Ishikawa (cell line): ENCODE measurements around the gene SYNPR.

ENCODE experiments used
- CEBPB ChIP-seq: IDR thresholded peaks from 2 replicates; pipeline ENCODE4 v1.6.1; 2012
- CREB1 ChIP-seq: IDR thresholded peaks from 2 replicates; pipeline ENCODE4 v1.6.1; 2012; ENCODE audit warnings: low read depth
- EGR1 ChIP-seq: IDR thresholded peaks from 2 replicates; pipeline ENCODE4 v1.6.1; 2012
- EP300 ChIP-seq: IDR thresholded peaks from 2 replicates; pipeline ENCODE4 v1.6.1; 2012; ENCODE audit warnings: borderline replicate concordance
- FOXM1 ChIP-seq: IDR thresholded peaks from 2 replicates; pipeline ENCODE4 v1.6.1; 2012; ENCODE audit warnings: low read depth, borderline replicate concordance
- NFIC ChIP-seq: IDR thresholded peaks from 2 replicates; pipeline ENCODE4 v1.6.1; 2012
- RAD21 ChIP-seq: IDR thresholded peaks from 2 replicates; pipeline ENCODE4 v1.6.1; 2012; ENCODE audit warnings: low read depth
- TAF1 ChIP-seq: IDR thresholded peaks from 2 replicates; pipeline ENCODE4 v1.6.1; 2012; ENCODE audit warnings: low read depth, mild to moderate bottlenecking
- TCF12 ChIP-seq: IDR thresholded peaks from 2 replicates; pipeline ENCODE4 v1.6.1; 2012; ENCODE audit warnings: low read depth
- TEAD4 ChIP-seq: IDR thresholded peaks from 2 replicates; pipeline ENCODE4 v1.6.1; 2012
- YY1 ChIP-seq: IDR thresholded peaks from 2 replicates; pipeline ENCODE4 v1.6.1; 2012; ENCODE audit warnings: low read depth
- ZBTB7A ChIP-seq: IDR thresholded peaks from 2 replicates; pipeline ENCODE4 v1.6.1; 2012; ENCODE audit warnings: low read depth
- TF ChIP-seq, protein P1 (sequence below): IDR thresholded peaks from 2 replicates; pipeline ENCODE4 v1.6.1; 2012; ENCODE audit warnings: low read depth, mild to moderate bottlenecking
- TF ChIP-seq, protein P2 (sequence below): IDR thresholded peaks from 2 replicates; pipeline ENCODE4 v1.6.1; 2012
- TF ChIP-seq, protein P3 (sequence below): IDR thresholded peaks from 2 replicates; pipeline ENCODE4 v1.6.1; 2012

Gene SYNPR

DNA sequence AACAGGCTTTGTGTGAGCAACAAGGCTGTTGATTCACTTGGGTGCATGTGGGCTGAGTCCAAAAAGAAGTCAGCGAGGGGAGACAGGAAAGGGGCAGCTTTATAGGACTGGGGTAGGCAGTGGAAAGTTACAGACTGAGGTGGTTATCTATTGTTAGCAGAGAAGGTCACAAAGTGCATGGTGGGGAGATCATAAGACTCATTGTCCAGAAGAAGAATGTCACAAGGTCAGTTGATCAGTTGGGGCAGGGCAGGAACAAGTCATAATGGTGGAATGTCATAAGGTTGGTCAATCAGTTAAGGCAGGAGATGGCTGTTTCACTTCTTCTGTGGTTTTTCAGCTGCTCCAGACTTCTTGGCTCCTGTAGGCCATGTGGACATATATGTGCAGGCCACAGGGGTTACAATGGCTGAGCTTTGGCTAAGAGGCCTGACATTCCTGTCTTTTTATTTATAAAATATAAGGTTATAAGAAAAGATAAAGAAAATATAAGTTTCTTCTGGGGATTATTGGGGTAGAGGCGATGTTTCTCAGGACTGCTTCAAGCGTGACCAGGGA, 304.9 kb downstream of the SYNPR start:
- no peak for TF ChIP-seq RAD21
- TF ChIP-seq, protein P1, sequence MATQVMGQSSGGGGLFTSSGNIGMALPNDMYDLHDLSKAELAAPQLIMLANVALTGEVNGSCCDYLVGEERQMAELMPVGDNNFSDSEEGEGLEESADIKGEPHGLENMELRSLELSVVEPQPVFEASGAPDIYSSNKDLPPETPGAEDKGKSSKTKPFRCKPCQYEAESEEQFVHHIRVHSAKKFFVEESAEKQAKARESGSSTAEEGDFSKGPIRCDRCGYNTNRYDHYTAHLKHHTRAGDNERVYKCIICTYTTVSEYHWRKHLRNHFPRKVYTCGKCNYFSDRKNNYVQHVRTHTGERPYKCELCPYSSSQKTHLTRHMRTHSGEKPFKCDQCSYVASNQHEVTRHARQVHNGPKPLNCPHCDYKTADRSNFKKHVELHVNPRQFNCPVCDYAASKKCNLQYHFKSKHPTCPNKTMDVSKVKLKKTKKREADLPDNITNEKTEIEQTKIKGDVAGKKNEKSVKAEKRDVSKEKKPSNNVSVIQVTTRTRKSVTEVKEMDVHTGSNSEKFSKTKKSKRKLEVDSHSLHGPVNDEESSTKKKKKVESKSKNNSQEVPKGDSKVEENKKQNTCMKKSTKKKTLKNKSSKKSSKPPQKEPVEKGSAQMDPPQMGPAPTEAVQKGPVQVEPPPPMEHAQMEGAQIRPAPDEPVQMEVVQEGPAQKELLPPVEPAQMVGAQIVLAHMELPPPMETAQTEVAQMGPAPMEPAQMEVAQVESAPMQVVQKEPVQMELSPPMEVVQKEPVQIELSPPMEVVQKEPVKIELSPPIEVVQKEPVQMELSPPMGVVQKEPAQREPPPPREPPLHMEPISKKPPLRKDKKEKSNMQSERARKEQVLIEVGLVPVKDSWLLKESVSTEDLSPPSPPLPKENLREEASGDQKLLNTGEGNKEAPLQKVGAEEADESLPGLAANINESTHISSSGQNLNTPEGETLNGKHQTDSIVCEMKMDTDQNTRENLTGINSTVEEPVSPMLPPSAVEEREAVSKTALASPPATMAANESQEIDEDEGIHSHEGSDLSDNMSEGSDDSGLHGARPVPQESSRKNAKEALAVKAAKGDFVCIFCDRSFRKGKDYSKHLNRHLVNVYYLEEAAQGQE, result no peak

DNA sequence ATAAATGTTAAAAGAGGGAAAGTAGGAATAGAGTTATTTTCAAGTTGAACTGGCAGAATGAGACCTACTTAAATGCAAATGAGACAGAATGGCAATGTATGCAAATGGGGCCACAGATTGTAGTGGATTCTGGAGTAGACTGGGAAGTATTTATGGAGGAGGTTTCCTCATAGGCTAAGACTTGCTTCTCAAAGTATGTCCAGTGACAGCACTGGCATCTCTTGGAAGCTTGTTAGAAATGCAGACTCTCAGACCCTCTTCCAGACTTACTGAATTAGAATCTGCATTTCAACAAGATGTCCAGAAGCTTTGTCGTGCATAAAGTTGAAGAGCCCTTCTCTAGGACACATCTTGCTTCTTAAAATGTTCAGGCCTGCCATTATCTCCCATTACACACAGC, 306.6 kb downstream of the SYNPR start:
- no peak for TF ChIP-seq RAD21
- TF ChIP-seq, protein P1, result no peak

DNA sequence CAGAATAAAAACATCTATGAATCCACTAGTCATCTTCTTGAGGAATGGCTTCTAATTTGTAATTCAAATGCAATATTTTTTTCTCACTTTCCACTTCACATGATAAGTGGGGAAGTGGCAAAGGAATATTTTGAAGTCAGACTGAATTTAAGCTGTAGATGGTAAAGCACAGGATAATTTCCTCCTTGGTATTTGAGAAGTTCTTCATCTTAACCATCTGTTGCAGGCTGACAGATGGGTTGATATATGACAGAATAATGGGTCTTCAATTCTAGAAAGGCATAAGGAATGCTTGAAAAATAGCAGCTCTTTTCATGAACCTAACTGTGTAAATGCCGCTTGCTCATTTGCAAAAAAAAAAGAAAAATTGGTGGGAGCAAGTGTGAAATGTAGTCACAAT, 307.8 kb downstream of the SYNPR start:
- TF ChIP-seq, protein P2, sequence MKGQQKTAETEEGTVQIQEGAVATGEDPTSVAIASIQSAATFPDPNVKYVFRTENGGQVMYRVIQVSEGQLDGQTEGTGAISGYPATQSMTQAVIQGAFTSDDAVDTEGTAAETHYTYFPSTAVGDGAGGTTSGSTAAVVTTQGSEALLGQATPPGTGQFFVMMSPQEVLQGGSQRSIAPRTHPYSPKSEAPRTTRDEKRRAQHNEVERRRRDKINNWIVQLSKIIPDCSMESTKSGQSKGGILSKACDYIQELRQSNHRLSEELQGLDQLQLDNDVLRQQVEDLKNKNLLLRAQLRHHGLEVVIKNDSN, result no peak

DNA sequence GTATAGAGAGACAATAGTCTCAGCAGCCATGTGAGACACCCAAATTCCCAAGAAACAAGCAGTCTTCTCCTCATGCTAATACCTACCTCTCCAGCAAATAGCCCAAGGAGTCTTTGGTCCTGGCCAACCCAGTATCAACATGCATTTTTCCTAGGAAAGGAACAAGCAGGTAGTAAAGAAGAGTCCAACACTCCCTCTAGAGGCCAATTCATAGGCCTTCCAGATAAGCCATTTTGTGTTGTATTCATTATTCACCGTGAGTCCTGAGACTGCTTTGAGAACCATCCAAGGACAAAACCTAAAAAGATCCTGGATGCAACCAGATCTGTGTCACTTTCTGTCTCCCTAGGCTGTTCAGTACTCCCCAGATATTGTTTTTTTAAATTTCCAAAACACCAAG, 310.8 kb downstream of the SYNPR start:
- TF ChIP-seq CEBPB, result no peak
- TF ChIP-seq TAF1, result no peak
- no peak for TF ChIP-seq TEAD4
- no peak for TF ChIP-seq EGR1
- TF ChIP-seq, protein P2, result no peak
- TF ChIP-seq EP300, result no peak
- TF ChIP-seq, protein P3, sequence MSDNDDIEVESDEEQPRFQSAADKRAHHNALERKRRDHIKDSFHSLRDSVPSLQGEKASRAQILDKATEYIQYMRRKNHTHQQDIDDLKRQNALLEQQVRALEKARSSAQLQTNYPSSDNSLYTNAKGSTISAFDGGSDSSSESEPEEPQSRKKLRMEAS, result no peak
- no peak for TF ChIP-seq CREB1
- no peak for TF ChIP-seq RAD21
- no peak for TF ChIP-seq NFIC
- no peak for TF ChIP-seq TCF12
- no peak for TF ChIP-seq FOXM1
- TF ChIP-seq, protein P1, result no peak

DNA sequence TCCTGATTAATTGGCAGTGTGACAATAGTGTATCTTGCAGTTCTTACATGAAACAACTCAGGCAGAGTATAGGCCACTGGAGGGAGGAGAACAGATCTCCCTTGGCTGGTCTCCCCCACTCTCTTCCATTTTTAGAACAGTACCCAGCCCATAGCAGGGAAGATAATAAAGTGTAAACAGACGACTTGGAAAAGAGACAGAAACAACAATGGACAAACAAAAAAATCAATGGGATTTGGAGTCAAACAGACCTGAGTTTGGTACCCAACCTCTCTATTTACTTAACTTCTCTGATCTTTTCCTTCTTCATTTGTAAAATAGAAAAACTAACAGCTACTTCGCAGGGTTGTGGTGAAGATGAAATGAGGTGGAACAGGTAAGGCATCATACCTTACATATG, 315.7 kb downstream of the SYNPR start:
- TF ChIP-seq YY1 (no peak), FOXM1 (no peak), TCF12 (no peak), CEBPB (no peak), CREB1 (no peak), TEAD4 (no peak), TAF1 (no peak), EP300 (no peak), NFIC (no peak), ZBTB7A (no peak), EGR1 (no peak), RAD21 (no peak)
- TF ChIP-seq, protein P3, result no peak
- TF ChIP-seq, protein P2, result no peak
- TF ChIP-seq, protein P1, result no peak
